Nephron (organoid): ENCODE data around the gene AOPEP.

Experiments used
- H3K27ac Mint-ChIP-seq, 3 experiments: 2 replicates each; pipeline ENCODE4 v1.8.0; 2020; ENCODE audit warnings: mixed read lengths in 3 of 3, mild to moderate bottlenecking in 2 of 3, moderate library complexity in 1 of 3
- H3K27me3 Mint-ChIP-seq: 2 replicates; pipeline ENCODE4 v1.8.0; 2021; ENCODE audit warnings: low read depth, mild to moderate bottlenecking, moderate library complexity, mixed read lengths
- H3K36me3 Mint-ChIP-seq: 2 replicates; pipeline ENCODE4 v1.8.0; 2020; ENCODE audit warnings: low read depth, mixed read lengths
- H3K4me1 Mint-ChIP-seq: 2 replicates; pipeline ENCODE4 v1.8.0; 2020; ENCODE audit warnings: mixed read lengths
- H3K4me3 Mint-ChIP-seq, 3 experiments: 2 replicates each; pipeline ENCODE4 v1.8.0; 2020; ENCODE audit warnings: mild to moderate bottlenecking in 3 of 3, mixed read lengths in 3 of 3, moderate library complexity in 2 of 3
- H3K9me3 Mint-ChIP-seq: 2 replicates; pipeline ENCODE4 v1.8.0; 2020; ENCODE audit warnings: mixed read lengths
- CTCF ChIP-seq, 3 experiments: fragments of 200-600 bp; sonication (generic); IDR thresholded peaks; one replicate each; pipeline ENCODE4 v1.5.0; 2021; ENCODE audit warnings: antibody characterized with exemption in 3 of 3; ENCODE audit not compliant: unreplicated experiment in 3 of 3

AOPEP gene

DNA sequence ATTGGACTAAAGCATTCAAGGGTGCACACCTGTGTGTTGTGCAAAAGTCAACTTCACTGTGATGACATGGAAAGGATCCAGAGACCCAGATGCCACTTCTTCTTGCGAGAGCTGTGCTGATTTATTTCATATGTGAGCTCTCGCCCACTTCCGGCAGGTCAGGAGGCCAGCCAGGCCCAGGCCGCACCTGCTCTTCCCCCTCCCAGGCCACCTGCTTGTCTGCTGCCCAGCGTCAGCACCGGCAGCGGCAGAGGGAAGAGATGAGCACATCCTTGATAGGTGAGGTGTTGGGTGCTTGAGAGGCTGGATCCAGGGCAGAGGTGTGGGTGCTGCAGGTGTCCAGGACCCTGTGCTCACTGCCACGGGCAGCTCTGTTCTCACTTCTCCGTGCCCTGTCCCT is 348.1 kb downstream of the AOPEP start:
- peak overlapping the region; percentile 46 to 71 (median 47) for H3K27ac Mint-ChIP-seq

DNA sequence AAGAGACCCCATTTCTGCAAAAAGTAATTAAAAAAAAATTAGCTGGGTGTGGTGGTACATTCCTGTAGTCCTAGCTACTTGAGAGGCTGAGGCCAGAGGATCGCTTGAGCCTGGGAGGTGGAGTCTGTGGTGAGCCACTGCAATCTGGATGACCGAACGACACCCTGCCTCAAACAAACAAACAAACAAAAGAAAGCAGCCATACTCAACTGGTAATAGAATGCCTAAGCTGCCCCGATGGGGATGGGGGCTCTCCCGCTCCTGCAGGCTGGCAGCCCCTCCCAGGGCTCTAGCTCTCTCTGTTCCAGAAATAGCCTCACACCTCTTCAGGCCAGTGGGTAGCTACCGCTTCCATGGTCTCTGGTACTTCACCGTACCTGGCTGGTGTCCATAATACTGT is 349.2 kb downstream of the AOPEP start:
- peaks cover 56% of the 10 kb centered on the region for H3K4me1 Mint-ChIP-seq
- no peaks in the 10 kb centered on the region for H3K9me3 Mint-ChIP-seq
- peaks cover 30% of the 10 kb centered on the region for H3K36me3 Mint-ChIP-seq
- TF ChIP-seq CTCF (IDR thresholded peaks at IDR 0.05; ENCODE audit: unreplicated experiment in 3 of 3): no peak
- no peaks in the 10 kb centered on the region for H3K27me3 Mint-ChIP-seq
- no peak overlapping the region for H3K4me3 Mint-ChIP-seq
- peak overlapping the region in 1 of 3 experiments; percentile 47 for H3K27ac Mint-ChIP-seq

More for the DNA sequence above, 348.1 kb downstream of the AOPEP start:
- TF ChIP-seq CTCF (IDR thresholded peaks at IDR 0.05; ENCODE audit: unreplicated experiment in 3 of 3): no peak
- no peaks in the 10 kb centered on the region for H3K9me3 Mint-ChIP-seq
- H3K36me3 Mint-ChIP-seq: peaks cover 31% of the 10 kb centered on the region
- no peaks in the 10 kb centered on the region for H3K27me3 Mint-ChIP-seq
- H3K4me1 Mint-ChIP-seq: peaks cover 63% of the 10 kb centered on the region
- H3K4me3 Mint-ChIP-seq: no peak overlapping the region

DNA sequence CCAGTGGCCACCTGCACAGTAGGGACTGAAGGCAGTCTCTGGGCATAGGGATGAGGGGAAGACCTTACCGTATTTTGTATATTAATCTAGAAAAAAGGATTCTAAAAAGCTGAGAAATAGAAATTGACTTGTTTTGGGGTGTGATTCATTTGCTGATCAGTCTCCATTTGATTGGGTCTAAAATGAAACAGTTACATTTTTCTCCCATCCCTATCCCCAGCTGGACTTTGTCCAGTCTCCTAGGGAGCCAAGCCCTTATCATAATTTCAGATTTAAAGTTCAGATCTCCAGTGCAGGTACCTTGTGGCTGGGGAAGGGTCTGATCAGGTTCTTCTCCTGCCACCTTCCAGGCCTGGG is 350.2 kb downstream of the AOPEP start:
- no peak for TF ChIP-seq CTCF (IDR thresholded peaks at IDR 0.05; ENCODE audit: unreplicated experiment in 3 of 3)
- Mint-ChIP-seq H3K4me1 (peaks cover 58% of the 10 kb centered on the region), H3K36me3 (peaks cover 38% of the 10 kb centered on the region), H3K9me3 (no peaks in the 10 kb centered on the region), H3K27ac (peak overlapping the region; percentile 26 to 89 (median 77)), H3K27me3 (no peaks in the 10 kb centered on the region), H3K4me3 (no peak overlapping the region)

GRCh38 chr9:95077053-95077765 is 350.7 kb downstream of the AOPEP start:
- H3K4me3 Mint-ChIP-seq: peak overlapping the region in 1 of 3 experiments; percentile 46
- no peaks in the 10 kb centered on the region for H3K9me3 Mint-ChIP-seq
- peaks cover 58% of the 10 kb centered on the region for H3K4me1 Mint-ChIP-seq
- no peaks in the 10 kb centered on the region for H3K27me3 Mint-ChIP-seq
- peak overlapping the region; percentile 82 to 93 (median 89) for H3K27ac Mint-ChIP-seq
- TF ChIP-seq CTCF (IDR thresholded peaks at IDR 0.05; ENCODE audit: unreplicated experiment in 3 of 3): no peak
- H3K36me3 Mint-ChIP-seq: peaks cover 43% of the 10 kb centered on the region

- Mint-ChIP-seq H3K27ac (peak overlapping the region; percentile 82 to 93 (median 89)), H3K36me3 (peaks cover 50% of the 10 kb centered on the region), H3K9me3 (no peaks in the 10 kb centered on the region), H3K4me3 (peak overlapping the region in 2 of 3 experiments; percentile 10 to 46), H3K27me3 (no peaks in the 10 kb centered on the region), H3K4me1 (peaks cover 58% of the 10 kb centered on the region)
- TF ChIP-seq CTCF (IDR thresholded peaks at IDR 0.05; ENCODE audit: unreplicated experiment in 3 of 3): no peak
These were observed 351.4 kb downstream of the AOPEP start for GRCh38 chr9:95077766-95078370.

DNA sequence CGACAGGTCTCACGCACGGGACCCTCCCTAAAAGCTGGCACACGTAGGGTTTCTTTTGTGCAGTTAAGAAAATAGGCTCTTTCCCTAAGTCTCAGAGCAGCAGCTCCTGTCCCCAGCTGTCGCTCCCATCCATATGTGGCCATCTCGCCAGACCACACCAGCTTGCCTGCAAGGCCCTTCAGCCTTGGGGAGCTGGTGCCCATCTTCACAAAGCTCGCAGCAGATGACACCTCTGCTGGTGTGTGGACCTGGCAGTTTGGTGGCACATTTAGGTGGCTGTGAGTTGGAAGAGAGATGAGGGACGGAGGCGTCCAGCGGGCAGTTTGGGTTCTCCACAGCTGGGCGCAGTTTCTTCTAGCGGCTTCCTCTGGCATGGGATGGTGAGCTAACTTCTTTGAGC is 352.0 kb downstream of the AOPEP start:
- Mint-ChIP-seq H3K4me3 (no peak overlapping the region), H3K9me3 (no peaks in the 10 kb centered on the region), H3K36me3 (peaks cover 53% of the 10 kb centered on the region), H3K27me3 (no peaks in the 10 kb centered on the region), H3K27ac (peak overlapping the region; percentile 29 to 89 (median 82)), H3K4me1 (peaks cover 58% of the 10 kb centered on the region)
- TF ChIP-seq CTCF (IDR thresholded peaks at IDR 0.05; ENCODE audit: unreplicated experiment in 3 of 3): no peak
